HG02571 (cell line): ENCODE measurements around the gene NFATC3.

Experiments
- ATAC-seq: cut with Tn5 transposase; IDR thresholded peaks from one replicate; pipeline ENCODE4 v1.9.1; 2021; ENCODE audit warnings: mild to moderate bottlenecking, moderate library complexity; ENCODE audit not compliant: unreplicated experiment

The NFATC3 gene

GRCh38 chr16:68072038-68072695 is 13.0 kb upstream of the NFATC3 start:
- ATAC-seq: no peak

DNA sequence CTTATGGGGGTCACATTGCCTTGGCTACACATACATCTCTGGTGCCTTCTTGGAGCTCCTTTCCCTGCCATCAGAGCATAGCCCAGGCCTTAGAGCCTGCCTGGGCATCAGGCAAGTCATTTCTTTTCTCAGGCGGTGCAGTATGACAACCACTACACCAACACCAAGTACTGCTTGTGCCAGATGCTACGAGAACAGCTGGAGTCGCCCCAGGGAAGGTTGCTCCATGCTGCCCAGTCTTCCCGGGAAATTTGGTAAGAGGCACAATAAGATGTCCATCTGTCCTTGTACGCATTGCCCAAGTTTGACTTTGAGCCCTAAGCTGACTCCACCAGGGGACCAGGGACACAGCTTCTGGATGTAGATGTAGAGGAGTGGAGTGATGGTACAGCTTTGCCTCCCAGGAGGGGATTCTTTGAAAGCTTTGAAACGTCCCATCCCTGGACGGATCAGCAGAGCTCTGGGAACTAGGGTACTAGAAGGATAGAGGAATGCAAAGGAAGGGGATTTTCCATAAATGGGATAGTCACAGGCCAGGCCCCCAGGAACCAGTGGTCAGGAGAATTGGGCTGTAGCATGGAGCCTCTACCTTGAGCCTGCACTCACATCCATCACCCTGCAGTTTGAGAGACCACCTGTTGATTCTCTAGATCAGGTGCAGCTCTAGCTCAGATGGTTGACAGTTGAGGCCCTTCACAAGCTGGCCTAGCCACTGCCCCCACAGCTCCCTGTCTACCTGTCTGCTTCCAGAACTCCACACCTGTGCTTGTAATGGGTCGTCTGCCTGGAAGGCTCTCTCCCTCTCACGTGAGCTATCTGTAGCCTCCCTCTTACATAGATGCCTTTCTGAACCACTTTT is 11.0 kb upstream of the NFATC3 start:
- no peak for ATAC-seq

- peak; percentile 70 for ATAC-seq
Observed at GRCh38 chr16:68074850-68075555, 10.2 kb upstream of the NFATC3 start.

DNA sequence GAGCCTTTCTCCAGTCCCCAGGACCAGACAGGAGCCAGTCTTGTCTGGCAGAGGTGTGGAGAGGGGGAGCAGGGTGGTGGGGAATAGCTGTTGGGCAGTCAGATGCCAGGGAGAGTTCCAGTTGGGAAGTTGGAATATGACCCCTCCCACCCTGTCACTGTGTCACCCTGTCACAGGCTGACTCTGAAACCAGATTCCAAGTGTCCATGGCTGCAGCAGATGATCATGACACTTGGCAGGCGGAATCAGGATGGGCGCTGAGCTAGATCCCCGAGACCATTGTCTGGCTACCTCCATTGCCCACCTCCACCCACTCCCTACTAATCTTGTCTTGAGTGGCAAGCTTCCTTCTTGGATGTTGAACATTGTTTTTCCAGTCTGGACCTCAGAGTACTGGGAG is 9.2 kb upstream of the NFATC3 start:
- no peak for ATAC-seq

- ATAC-seq: no peak
Observed at GRCh38 chr16:68076560-68076959, 8.6 kb upstream of the NFATC3 start.

DNA sequence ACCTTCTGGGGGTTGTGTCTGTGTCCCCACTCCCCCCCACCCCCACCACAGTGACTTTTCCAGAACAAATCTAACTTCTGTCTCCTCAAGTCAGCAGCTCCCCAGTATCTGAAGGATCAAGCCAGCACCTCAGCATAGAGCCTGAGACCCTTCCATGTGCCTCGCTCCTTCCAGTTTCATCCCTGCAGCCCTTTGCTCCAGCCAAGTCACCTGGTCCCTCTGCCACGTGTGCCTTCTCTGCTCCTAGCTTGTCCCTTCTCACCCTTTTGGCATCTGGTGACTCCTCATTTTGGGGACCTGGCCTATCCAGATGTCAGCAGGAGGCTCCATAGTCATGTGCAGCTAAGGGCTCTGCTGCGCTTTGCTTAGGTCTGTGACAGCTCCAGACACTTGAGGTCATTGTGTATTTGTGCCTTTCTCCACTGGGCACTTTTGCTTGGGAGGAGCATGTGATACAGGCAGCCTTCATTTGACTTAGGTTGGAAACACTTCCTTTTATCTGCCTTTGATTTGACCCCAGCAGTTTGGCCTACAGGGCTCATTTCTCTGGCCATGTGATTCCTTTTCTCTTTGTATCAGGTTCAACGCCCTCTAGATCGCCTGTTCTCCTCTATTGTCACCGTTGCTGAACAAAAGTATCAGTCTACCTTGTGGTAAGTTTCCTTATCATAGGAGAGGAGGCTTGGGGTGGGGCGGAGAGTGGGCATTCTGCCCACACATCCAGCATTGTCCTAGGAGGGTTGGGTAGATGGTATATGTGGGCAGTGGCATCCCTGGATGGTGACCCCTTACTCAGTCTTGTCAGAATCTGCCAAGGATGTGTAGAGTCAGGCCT is 7.1 kb upstream of the NFATC3 start:
- ATAC-seq: no peak

GRCh38 chr16:68078701-68079375 is 6.3 kb upstream of the NFATC3 start:
- no peak for ATAC-seq

- ATAC-seq: no peak
Observed at GRCh38 chr16:68079376-68079625, 5.9 kb upstream of the NFATC3 start.

DNA sequence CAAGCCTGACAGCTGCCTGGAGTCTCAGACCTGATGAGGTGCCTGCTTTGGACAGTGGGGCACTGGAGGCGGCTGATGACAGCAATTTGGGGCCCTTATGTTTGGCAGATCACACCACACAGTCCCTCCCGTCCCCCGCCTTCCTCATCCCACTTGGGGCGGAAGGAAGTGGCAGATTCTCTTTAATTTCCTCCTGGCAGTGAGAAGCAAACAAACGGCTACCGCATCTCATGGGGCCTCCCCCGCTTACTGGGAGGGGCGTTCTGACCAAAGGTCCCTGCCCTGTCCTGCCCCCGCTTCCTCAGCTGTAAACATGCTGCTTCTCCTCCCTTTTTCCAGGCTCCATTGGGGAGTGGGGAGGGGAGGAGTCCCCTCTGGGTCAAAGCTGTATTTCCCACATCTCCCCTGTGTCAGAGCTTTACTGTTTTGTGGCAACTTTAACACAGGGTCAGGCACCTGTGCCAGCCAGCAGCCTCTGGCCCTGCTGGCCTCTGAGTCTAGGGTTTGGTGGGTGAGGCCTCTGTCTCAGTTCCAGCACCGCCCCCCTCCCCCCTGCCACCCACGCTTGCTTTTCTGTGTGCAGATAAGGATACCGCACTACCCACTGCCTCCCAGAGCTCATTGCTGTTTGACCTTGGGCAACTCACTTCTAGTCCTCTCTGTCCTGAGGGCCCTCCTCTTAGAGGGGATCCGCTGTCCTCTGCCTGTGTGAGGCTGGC is 5.4 kb upstream of the NFATC3 start:
- no peak for ATAC-seq

DNA sequence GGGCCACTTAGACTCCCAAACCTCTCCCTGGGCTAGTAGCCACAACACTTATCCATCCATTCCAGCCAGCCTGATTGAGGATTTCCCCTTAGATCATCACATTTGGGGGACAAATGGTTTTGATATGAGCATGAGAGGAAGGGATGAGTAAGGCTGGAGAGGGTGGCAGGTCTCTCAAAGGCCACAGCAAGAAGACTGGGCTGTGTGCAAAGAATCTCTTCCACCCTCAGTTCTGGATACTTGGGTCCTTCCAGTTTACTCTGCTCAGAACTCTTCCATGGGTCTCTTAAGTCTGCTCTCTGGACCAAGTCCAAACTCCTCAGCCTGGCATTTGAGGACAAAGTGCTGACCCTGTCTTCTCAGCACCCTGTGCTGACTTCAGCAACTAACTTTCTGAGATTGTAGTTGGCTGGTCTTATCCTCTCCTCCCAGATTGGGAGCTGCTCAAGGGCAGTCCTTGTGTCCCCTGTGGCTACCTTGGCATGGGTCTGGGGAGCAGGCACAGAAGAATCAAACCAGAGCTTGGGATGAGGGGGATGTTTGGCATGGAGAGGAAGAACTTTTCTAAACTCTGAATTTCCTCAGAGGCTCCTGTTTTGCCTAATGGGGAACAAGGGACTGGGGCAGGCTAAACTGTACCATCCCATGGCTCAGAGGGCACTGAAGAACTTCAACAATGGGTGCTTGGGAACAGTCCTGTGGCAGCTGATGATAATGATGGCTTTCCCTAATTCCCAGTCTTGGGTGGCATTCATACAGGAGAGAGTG is 3.1 kb upstream of the NFATC3 start:
- no peak for ATAC-seq

- no peak for ATAC-seq
Observed at GRCh38 chr16:68082629-68083238, 2.4 kb upstream of the NFATC3 start.

- no peak for ATAC-seq
Observed at GRCh38 chr16:68083239-68083781, 1.9 kb upstream of the NFATC3 start.

DNA sequence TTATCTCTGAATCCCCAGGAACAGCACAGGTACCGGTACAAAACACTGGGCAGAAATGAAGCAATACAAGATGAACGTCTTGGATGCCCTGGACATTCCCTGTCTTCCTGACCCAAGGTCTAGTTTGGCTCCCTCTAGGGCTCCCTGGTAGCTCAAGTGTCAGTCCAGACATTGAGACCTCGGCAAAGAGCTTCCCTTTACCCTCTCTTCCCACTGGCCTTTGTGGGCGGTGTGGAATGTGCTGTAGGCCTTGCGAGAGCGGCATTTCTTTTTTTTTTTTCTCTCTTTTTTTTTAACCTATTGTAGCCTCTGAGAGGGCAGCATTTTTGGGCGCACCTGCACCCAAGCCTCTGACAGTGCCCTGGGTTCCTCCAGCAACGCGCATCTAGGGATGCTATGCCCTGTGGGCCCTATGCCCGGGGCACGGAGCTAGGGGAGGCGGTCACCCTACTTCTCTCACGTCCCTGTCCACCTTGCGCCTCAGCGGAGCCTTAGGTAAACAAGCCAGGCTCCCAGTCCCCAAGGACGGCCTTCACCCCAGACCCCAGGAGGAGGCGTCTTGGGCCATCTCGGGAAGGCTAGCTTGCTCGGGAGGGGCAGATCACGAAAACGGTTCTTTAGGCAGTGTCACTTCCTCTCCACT is 1.2 kb upstream of the NFATC3 start:
- no peak for ATAC-seq

GRCh38 chr16:68084504-68085258 is 489 bp upstream of the NFATC3 start:
- ATAC-seq: peak; percentile 61

DNA sequence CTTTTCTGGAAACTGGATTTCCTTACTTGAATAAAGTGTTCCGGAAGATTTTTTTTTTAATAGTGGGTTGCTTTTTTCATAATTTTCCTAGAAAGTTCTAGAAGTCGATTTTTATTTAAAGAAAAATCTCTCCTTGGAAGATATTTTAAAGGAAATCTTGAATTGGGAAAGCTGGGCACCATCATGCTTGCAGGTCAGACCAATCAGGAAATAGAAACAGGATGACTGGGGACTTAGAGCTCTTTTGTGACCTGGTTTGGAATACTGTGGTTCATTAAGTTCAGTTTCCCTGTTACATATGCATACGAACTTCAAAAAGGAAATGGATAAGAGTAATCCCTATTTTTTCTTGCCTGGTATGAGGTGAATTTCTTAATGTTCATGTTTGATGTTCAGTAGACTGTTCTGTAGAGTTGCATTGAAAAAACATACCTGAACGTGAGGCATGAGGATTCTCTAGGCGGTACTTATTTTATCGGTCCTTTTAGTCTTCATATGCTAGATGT is 1.2 kb downstream of the NFATC3 start:
- no peak for ATAC-seq

DNA sequence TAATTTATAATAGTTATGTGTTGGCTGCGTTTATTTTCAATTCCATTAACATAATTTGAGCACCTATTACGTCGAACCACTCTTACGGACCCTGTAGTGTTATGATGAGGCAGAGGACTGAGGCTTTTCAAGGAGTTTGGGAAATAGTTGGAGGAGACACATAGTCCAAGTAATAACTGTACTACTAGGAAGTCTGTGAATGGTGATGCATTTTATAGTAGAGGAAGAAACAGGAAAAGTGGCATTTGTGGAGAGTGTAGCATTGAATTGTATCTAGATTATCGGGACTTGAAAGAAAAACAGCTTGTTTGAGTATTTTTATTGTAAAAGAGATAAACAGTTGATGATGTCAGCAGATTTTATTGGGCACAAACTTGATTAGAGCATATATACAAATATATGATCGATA is 1.7 kb downstream of the NFATC3 start:
- ATAC-seq: no peak

GRCh38 chr16:68087688-68088087 is 2.5 kb downstream of the NFATC3 start:
- ATAC-seq: no peak
